LNCaP clone FGC (cell line): Measurements from ENCODE around the gene AP4M1.

ENCODE experiments used
- DNase-seq: peaks from one replicate; pipeline ENCODE4 v3.0.0-alpha.2; 2011; ENCODE audit warnings: low read depth
- H3K4me3 ChIP-seq: 2 replicates; pipeline ENCODE4 v1.5.1; 2011; ENCODE audit warnings: mild to moderate bottlenecking, low read depth, low read length, control low read depth
- CTCF ChIP-seq: IDR thresholded peaks from 2 replicates; pipeline ENCODE4 v1.5.1; 2012; ENCODE audit warnings: mild to moderate bottlenecking; ENCODE audit not compliant: control insufficient read depth, insufficient read depth; ENCODE audit errors: extremely low read depth

Gene AP4M1

GRCh38 chr7:100091411-100092181 lies 9.8 kb upstream of the AP4M1 start:
- no peak overlapping the region for H3K4me3 ChIP-seq
- TF ChIP-seq CTCF: no peak
- no peak for DNase-seq

- DNase-seq: no peak
- H3K4me3 ChIP-seq: no peak overlapping the region
- TF ChIP-seq CTCF: no peak
These were observed 8.4 kb upstream of the AP4M1 start for GRCh38 chr7:100093054-100093453.

- DNase-seq: no peak
- TF ChIP-seq CTCF: no peak
- H3K4me3 ChIP-seq: no peak overlapping the region
These were observed 7.9 kb upstream of the AP4M1 start for GRCh38 chr7:100093498-100093897.

GRCh38 chr7:100093925-100094486 lies 7.4 kb upstream of the AP4M1 start:
- DNase-seq: no peak
- H3K4me3 ChIP-seq: no peak overlapping the region
- TF ChIP-seq CTCF: no peak

GRCh38 chr7:100095289-100095688 lies 6.2 kb upstream of the AP4M1 start:
- H3K4me3 ChIP-seq: no peak overlapping the region
- DNase-seq: no peak
- TF ChIP-seq CTCF: no peak

- no peak for DNase-seq
- no peak overlapping the region for H3K4me3 ChIP-seq
- TF ChIP-seq CTCF: no peak
These were observed 5.7 kb upstream of the AP4M1 start for GRCh38 chr7:100095704-100096103.
